Measurements from ENCODE around the gene IRGC. TPM values are rescaled to one million over a fixed set of nuclear protein-coding genes. Genes with fewer than 3 reads are reported as not detected.

Gene IRGC
- total and polyA plus RNA-seq, 2 experiments from 2014 or later = not detected

DNA sequence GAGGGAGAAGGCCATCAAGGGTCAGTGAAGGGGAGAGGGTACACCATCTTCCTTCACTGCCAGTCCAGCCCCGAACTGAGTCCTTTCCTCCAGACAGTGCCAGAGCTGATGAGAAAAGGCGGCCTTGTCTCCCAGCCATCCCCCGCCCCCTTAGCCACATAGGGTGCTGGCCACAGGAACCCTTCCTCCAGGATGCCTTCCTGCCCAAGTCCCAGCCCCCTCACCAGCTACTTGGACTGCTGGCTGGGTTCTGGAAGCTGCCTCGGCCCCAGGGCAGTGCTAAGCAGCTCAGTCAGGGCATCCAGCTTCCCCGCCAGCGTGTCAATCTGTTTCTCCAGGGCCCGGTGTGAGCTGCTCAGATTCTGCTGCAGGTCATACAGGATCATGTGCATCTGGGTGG lies 51.4 kb downstream of the IRGC start:
- Histone ChIP-seq H3F3A (ENCODE audit: insufficient read depth) (peaks cover 38% of the 10 kb centered on the region), H3K27me3 (replicated peaks; ENCODE audit: insufficient read depth) (no peaks in the 10 kb centered on the region), H3K9me3 (ENCODE audit: low read depth) (no peaks in the 10 kb centered on the region), H3K9me2 (ENCODE audit: insufficient read depth) (no peaks in the 10 kb centered on the region), H3K36me3 (ENCODE audit: low read depth) (no peaks in the 10 kb centered on the region), H3K4me3 (no peak overlapping the region), H3K27ac (no peak overlapping the region), H4K20me1 (ENCODE audit: insufficient read depth) (no peaks in the 10 kb centered on the region), H3K79me2 (ENCODE audit: insufficient read depth) (no peaks in the 10 kb centered on the region), H3K9ac (no peak overlapping the region), H3K4me1 (ENCODE audit: insufficient read depth) (peaks cover 37% of the 10 kb centered on the region), H2AFZ (no peak overlapping the region), H3K4me2 (ENCODE audit: unreplicated experiment) (no peak overlapping the region)
- in situ Hi-C loops (cut with MboI) = no loop called here
- TF ChIP-seq EZH2 (IDR thresholded peaks at IDR 0.05; ENCODE audit: insufficient read depth, poor library complexity, severe bottlenecking) = no peak
- TF ChIP-seq EZH2phosphoT487 (IDR thresholded peaks at IDR 0.05; ENCODE audit: insufficient read depth, low read depth) = no peak
- WGBS, 2 experiments (ENCODE audit: low coverage in 1 of 2, low lambda C conversion rate in 2 of 2, missing lambda C conversion rate in 2 of 2) = 86 to 87% methylated on average over 7 of the region's 7 CpGs
- no peak for DNase-seq

DNA sequence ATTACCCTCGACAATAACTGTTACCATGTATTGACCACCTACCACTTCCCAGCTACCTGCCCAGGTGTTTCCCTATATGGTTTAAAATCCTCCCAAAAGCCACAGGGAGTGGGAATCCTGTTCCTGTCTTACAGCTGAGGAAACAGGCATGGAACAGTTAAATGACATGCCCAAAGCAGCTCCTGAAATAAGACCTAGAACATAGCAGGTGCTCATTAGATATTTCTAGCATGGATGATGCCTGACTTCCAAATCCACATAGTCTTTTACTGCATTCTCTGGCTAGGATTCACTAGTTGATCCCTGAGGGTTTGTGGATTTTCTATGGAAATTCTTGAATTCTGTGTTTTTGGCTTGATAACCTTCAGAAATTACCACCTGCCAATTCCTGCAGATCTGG lies 51.9 kb downstream of the IRGC start:
- TF ChIP-seq EZH2phosphoT487 (IDR thresholded peaks at IDR 0.05; ENCODE audit: insufficient read depth, low read depth) = no peak
- TF ChIP-seq EZH2 (IDR thresholded peaks at IDR 0.05; ENCODE audit: insufficient read depth, poor library complexity, severe bottlenecking) = no peak
- Histone ChIP-seq H4K20me1 (ENCODE audit: insufficient read depth) (no peaks in the 10 kb centered on the region), H3K9me3 (ENCODE audit: low read depth) (no peaks in the 10 kb centered on the region), H3K36me3 (ENCODE audit: low read depth) (no peaks in the 10 kb centered on the region), H3K9me2 (ENCODE audit: insufficient read depth) (no peaks in the 10 kb centered on the region), H3K9ac (no peak overlapping the region), H3K4me1 (ENCODE audit: insufficient read depth) (peaks cover 32% of the 10 kb centered on the region), H3F3A (ENCODE audit: insufficient read depth) (peaks cover 33% of the 10 kb centered on the region), H3K79me2 (ENCODE audit: insufficient read depth) (no peaks in the 10 kb centered on the region), H3K4me3 (no peak overlapping the region), H3K27ac (no peak overlapping the region), H3K27me3 (replicated peaks; ENCODE audit: insufficient read depth) (no peaks in the 10 kb centered on the region), H2AFZ (no peak overlapping the region), H3K4me2 (ENCODE audit: unreplicated experiment) (no peak overlapping the region)
- WGBS, 2 experiments (ENCODE audit: low coverage in 1 of 2, low lambda C conversion rate in 2 of 2, missing lambda C conversion rate in 2 of 2) = 100% methylated on average over 1 of the region's 1 CpG
- in situ Hi-C loops (cut with MboI) = no loop called here
- no peak for DNase-seq

DNA sequence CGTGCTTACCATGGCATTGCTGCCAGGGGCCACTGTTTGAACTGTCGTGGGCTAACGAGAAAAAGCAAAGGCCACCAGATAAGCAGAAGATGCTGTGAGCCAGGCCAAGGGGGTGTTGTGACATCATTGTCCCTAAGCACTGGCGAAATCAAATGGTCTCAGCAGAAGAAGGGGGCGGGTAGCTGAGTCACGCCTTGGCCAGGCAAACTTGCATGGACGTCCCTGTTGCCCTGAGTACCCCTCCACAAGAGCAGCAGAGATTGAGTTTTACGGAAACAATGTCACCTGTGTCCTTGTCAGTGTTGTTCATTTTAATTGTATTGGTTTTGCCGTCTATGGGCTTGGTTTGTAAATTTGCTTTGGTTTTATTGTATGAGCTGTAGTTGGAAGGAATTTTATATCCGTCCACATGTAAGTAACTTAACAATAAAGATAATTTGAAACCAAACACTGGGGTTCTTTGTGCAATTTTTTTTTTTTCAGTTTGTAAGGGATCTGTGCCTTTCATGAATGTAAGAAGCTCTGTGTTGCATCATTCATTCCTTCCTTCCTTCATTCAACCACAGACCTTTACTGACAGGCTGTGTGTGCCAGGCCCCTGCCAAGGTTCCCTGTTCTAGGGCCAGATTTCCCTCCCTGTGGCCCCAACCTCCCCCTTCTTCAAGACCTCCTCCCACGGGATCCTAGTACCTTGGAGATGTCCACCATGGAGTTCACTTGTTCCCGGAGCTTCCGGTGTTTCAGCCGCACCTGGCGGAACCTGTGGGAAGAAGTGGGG lies 52.6 kb downstream of the IRGC start:
- in situ Hi-C loops (cut with MboI) = no loop called here
- DNase-seq = no peak
- H3K9ac ChIP-seq = no peak overlapping the region
- H3F3A ChIP-seq (ENCODE audit: insufficient read depth) = peaks cover 27% of the 10 kb centered on the region
- H4K20me1 ChIP-seq (ENCODE audit: insufficient read depth) = no peaks in the 10 kb centered on the region
- H3K9me3 ChIP-seq (ENCODE audit: low read depth) = no peaks in the 10 kb centered on the region
- no peak overlapping the region for H3K4me3 ChIP-seq
- no peak overlapping the region for H3K4me2 ChIP-seq (ENCODE audit: unreplicated experiment)
- H3K4me1 ChIP-seq (ENCODE audit: insufficient read depth) = peaks cover 26% of the 10 kb centered on the region
- H2AFZ ChIP-seq = no peak overlapping the region
- H3K9me2 ChIP-seq (ENCODE audit: insufficient read depth) = no peaks in the 10 kb centered on the region
- H3K79me2 ChIP-seq (ENCODE audit: insufficient read depth) = no peaks in the 10 kb centered on the region
- WGBS, 2 experiments (ENCODE audit: low coverage in 1 of 2, low lambda C conversion rate in 2 of 2, missing lambda C conversion rate in 2 of 2) = 79 to 81% methylated on average over 15 of the region's 15 CpGs
- no peak overlapping the region for H3K27ac ChIP-seq
- no peak for TF ChIP-seq EZH2 (IDR thresholded peaks at IDR 0.05; ENCODE audit: insufficient read depth, poor library complexity, severe bottlenecking)
- TF ChIP-seq EZH2phosphoT487 (IDR thresholded peaks at IDR 0.05; ENCODE audit: insufficient read depth, low read depth) = no peak
- H3K27me3 ChIP-seq (replicated peaks; ENCODE audit: insufficient read depth) = no peaks in the 10 kb centered on the region
- no peaks in the 10 kb centered on the region for H3K36me3 ChIP-seq (ENCODE audit: low read depth)

DNA sequence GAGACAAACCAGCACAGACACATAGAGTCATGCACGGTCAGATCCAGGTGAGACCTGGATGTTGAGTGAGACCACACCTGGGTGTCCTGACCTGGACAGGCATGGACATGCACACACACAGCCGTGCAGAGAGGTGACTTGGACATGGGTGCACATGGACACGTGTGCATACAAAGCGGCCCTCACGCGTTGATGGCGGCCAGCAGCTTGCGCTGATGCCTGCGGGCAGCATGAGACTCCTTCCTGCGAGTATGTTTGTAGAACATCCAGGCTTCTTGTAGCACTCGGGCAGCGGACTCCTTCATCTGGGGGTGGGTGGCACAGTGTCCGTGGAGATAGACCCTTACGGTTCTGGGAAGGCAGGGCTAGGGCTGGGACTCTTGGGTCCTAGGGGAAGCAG lies 53.4 kb downstream of the IRGC start:
- DNase-seq = no peak
- in situ Hi-C loops (cut with MboI) = no loop called here

More for the DNA sequence above, 53.4 kb downstream of the IRGC start:
- Histone ChIP-seq H3K9me2 (ENCODE audit: insufficient read depth) (no peaks in the 10 kb centered on the region), H3K4me2 (ENCODE audit: unreplicated experiment) (no peak overlapping the region), H3K27ac (no peak overlapping the region), H2AFZ (no peak overlapping the region), H3K4me3 (no peak overlapping the region), H3K9me3 (ENCODE audit: low read depth) (no peaks in the 10 kb centered on the region), H3K79me2 (ENCODE audit: insufficient read depth) (no peaks in the 10 kb centered on the region), H3F3A (ENCODE audit: insufficient read depth) (peaks cover 21% of the 10 kb centered on the region), H3K4me1 (ENCODE audit: insufficient read depth) (peaks cover 19% of the 10 kb centered on the region), H4K20me1 (ENCODE audit: insufficient read depth) (no peaks in the 10 kb centered on the region), H3K9ac (no peak overlapping the region), H3K27me3 (replicated peaks; ENCODE audit: insufficient read depth) (no peaks in the 10 kb centered on the region), H3K36me3 (ENCODE audit: low read depth) (no peaks in the 10 kb centered on the region)
- 94 to 95% methylated on average over 14 of the region's 14 CpGs for WGBS, 2 experiments (ENCODE audit: low coverage in 1 of 2, low lambda C conversion rate in 2 of 2, missing lambda C conversion rate in 2 of 2)
- TF ChIP-seq EZH2phosphoT487 (IDR thresholded peaks at IDR 0.05; ENCODE audit: insufficient read depth, low read depth) (no peak), EZH2 (IDR thresholded peaks at IDR 0.05; ENCODE audit: insufficient read depth, poor library complexity, severe bottlenecking) (no peak)

Other genes with a start within 250 kb of the IRGC start
- 5.6 and 8.9 TPM in 2 replicates for gene PHLDB3, start 211.3 kb upstream of the IRGC start, total RNA-seq (2014; rRNA removed; shearing (Covaris generic))
- 3.9 and 4.6 TPM in 2 replicates for gene PHLDB3, start 211.3 kb upstream of the IRGC start, polyA plus RNA-seq (2016; fragmentation: Nextera tagmentation; extraction: Ambion mirVana)
- 71.1 and 100.0 TPM in 2 replicates for gene ETHE1, start 188.9 kb upstream of the IRGC start, total RNA-seq (2014; rRNA removed; shearing (Covaris generic))
- 70.8 and 75.4 TPM in 2 replicates for gene ETHE1, start 188.9 kb upstream of the IRGC start, polyA plus RNA-seq (2016; fragmentation: Nextera tagmentation; extraction: Ambion mirVana)
- 0.22 TPM in 1 of 2 replicates, not detected in the other for gene ZNF575, start 182.9 kb upstream of the IRGC start, total RNA-seq (2014; rRNA removed; shearing (Covaris generic))
- 3.1 and 3.9 TPM in 2 replicates for gene ZNF575, start 182.9 kb upstream of the IRGC start, polyA plus RNA-seq (2016; fragmentation: Nextera tagmentation; extraction: Ambion mirVana)
- gene XRCC1, start 140.5 kb upstream of the IRGC start, total RNA-seq (2014; rRNA removed; shearing (Covaris generic)) = 26.7 and 28.0 TPM in 2 replicates
- gene XRCC1, start 140.5 kb upstream of the IRGC start, polyA plus RNA-seq (2016; fragmentation: Nextera tagmentation; extraction: Ambion mirVana) = 26.7 and 32.4 TPM in 2 replicates
- 1.8 TPM in 1 of 2 replicates, not detected in the other for gene PINLYP, start 140.3 kb upstream of the IRGC start, total RNA-seq (2014; rRNA removed; shearing (Covaris generic))
- gene PINLYP, start 140.3 kb upstream of the IRGC start, polyA plus RNA-seq (2016; fragmentation: Nextera tagmentation; extraction: Ambion mirVana) = 1.3 and 2.5 TPM in 2 replicates
- 19.9 and 25.5 TPM in 2 replicates for gene IRGQ, start 119.9 kb upstream of the IRGC start, total RNA-seq (2014; rRNA removed; shearing (Covaris generic))
- gene IRGQ, start 119.9 kb upstream of the IRGC start, polyA plus RNA-seq (2016; fragmentation: Nextera tagmentation; extraction: Ambion mirVana) = 5.7 and 6.0 TPM in 2 replicates
- gene ZNF576, start 119.5 kb upstream of the IRGC start, total RNA-seq (2014; rRNA removed; shearing (Covaris generic)) = 11.7 and 14.4 TPM in 2 replicates
- gene ZNF576, start 119.5 kb upstream of the IRGC start, polyA plus RNA-seq (2016; fragmentation: Nextera tagmentation; extraction: Ambion mirVana) = 19.3 and 22.2 TPM in 2 replicates
- gene SRRM5, start 104.0 kb upstream of the IRGC start, total RNA-seq (2014; rRNA removed; shearing (Covaris generic)) = not detected in 2 replicates
- not detected in 2 replicates for gene SRRM5, start 104.0 kb upstream of the IRGC start, polyA plus RNA-seq (2016; fragmentation: Nextera tagmentation; extraction: Ambion mirVana)
- 24.0 and 36.0 TPM in 2 replicates for gene ZNF428, start 96.4 kb upstream of the IRGC start, total RNA-seq (2014; rRNA removed; shearing (Covaris generic))
- 25.6 and 29.7 TPM in 2 replicates for gene ZNF428, start 96.4 kb upstream of the IRGC start, polyA plus RNA-seq (2016; fragmentation: Nextera tagmentation; extraction: Ambion mirVana)
- gene CADM4, start 76.2 kb upstream of the IRGC start, total RNA-seq (2014; rRNA removed; shearing (Covaris generic)) = 1.0 and 1.7 TPM in 2 replicates
- 0.14 and 0.27 TPM in 2 replicates for gene CADM4, start 76.2 kb upstream of the IRGC start, polyA plus RNA-seq (2016; fragmentation: Nextera tagmentation; extraction: Ambion mirVana)
- gene PLAUR, start 45.9 kb upstream of the IRGC start, total RNA-seq (2014; rRNA removed; shearing (Covaris generic)) = 100 and 118 TPM in 2 replicates
- gene PLAUR, start 45.9 kb upstream of the IRGC start, polyA plus RNA-seq (2016; fragmentation: Nextera tagmentation; extraction: Ambion mirVana) = 125 and 139 TPM in 2 replicates
- gene SMG9, start 38.9 kb downstream of the IRGC start, total RNA-seq (2014; rRNA removed; shearing (Covaris generic)) = 11.5 and 13.0 TPM in 2 replicates
- 23.2 and 25.7 TPM in 2 replicates for gene SMG9, start 38.9 kb downstream of the IRGC start, polyA plus RNA-seq (2016; fragmentation: Nextera tagmentation; extraction: Ambion mirVana)
- 8.7 and 13.7 TPM in 2 replicates for gene KCNN4, start 64.9 kb downstream of the IRGC start, total RNA-seq (2014; rRNA removed; shearing (Covaris generic))
- 9.4 and 11.9 TPM in 2 replicates for gene KCNN4, start 64.9 kb downstream of the IRGC start, polyA plus RNA-seq (2016; fragmentation: Nextera tagmentation; extraction: Ambion mirVana)
- gene LYPD5, start 86.4 kb downstream of the IRGC start, total RNA-seq (2014; rRNA removed; shearing (Covaris generic)) = 0.32 and 0.76 TPM in 2 replicates
- gene LYPD5, start 86.4 kb downstream of the IRGC start, polyA plus RNA-seq (2016; fragmentation: Nextera tagmentation; extraction: Ambion mirVana) = 1.1 and 1.4 TPM in 2 replicates
- gene ZNF283, start 111.2 kb downstream of the IRGC start, total RNA-seq (2014; rRNA removed; shearing (Covaris generic)) = 12.1 and 14.2 TPM in 2 replicates
- gene ZNF283, start 111.2 kb downstream of the IRGC start, polyA plus RNA-seq (2016; fragmentation: Nextera tagmentation; extraction: Ambion mirVana) = 4.6 and 5.4 TPM in 2 replicates
- 4.2 and 4.5 TPM in 2 replicates for gene ZNF404, start 167.9 kb downstream of the IRGC start, total RNA-seq (2014; rRNA removed; shearing (Covaris generic))
- 4.2 and 6.0 TPM in 2 replicates for gene ZNF404, start 167.9 kb downstream of the IRGC start, polyA plus RNA-seq (2016; fragmentation: Nextera tagmentation; extraction: Ambion mirVana)
- 8.9 and 13.0 TPM in 2 replicates for gene ZNF45, start 219.2 kb downstream of the IRGC start, total RNA-seq (2014; rRNA removed; shearing (Covaris generic))
- 7.7 and 8.5 TPM in 2 replicates for gene ZNF45, start 219.2 kb downstream of the IRGC start, polyA plus RNA-seq (2016; fragmentation: Nextera tagmentation; extraction: Ambion mirVana)
- gene ZNF221, start 235.2 kb downstream of the IRGC start, total RNA-seq (2014; rRNA removed; shearing (Covaris generic)) = 3.8 and 7.8 TPM in 2 replicates
- 1.6 and 1.9 TPM in 2 replicates for gene ZNF221, start 235.2 kb downstream of the IRGC start, polyA plus RNA-seq (2016; fragmentation: Nextera tagmentation; extraction: Ambion mirVana)